ENCODE results near the gene SMARCA1. TPM values are rescaled to one million over a fixed set of nuclear protein-coding genes. Genes with fewer than 3 reads are reported as not detected.

Gene SMARCA1
- total RNA-seq, 1 donor from 2014 or later = 32.4 TPM

DNA sequence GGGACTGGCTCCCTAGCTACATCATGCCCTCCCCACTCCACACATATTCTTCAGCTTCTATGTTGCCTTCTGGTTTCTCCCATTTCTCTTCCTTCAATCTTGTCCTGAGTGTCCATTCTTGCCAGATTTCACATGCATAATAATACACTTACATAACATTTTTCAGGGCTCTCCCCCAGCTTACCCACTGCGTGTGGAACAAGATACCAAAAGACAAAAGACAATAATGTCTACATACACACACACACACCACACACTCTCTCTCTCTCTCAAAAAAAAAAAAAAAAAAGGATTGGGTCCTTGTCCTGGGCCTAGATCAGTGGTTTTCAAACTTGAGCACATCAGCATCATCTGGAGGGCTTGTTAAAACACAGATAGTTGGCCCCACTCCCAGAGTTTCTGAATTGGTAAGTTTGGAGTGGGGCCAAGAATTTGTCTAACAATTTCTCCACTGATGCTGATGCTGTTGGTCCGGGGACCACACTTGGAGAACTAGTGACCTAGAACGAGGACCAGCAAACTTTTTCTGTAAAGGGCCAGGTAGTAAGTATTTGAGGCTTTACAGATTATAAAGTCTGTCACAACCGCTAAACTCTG is 6.5 kb upstream of the SMARCA1 start:
- no peak for DNase-seq (ENCODE audit: low spot score)

DNA sequence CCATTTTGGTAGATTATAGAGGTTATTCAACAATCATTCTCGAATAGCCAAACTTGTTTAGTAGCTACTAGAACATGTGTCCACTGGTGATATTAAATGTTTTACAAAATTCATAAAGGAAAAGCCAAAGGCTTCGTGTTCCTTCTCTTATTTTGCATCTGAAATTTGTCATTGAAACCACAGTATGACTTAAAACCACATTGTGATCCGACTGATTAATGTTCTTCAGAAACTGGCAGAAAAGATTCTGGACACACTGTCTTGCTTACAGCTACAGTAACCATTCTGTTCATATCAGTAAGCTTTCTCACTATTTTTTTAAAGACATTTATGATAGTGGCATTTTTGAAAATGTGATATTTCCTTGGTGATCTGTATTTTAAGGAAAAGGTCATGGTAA is 2.6 kb upstream of the SMARCA1 start:
- DNase-seq (ENCODE audit: low spot score) = no peak

DNA sequence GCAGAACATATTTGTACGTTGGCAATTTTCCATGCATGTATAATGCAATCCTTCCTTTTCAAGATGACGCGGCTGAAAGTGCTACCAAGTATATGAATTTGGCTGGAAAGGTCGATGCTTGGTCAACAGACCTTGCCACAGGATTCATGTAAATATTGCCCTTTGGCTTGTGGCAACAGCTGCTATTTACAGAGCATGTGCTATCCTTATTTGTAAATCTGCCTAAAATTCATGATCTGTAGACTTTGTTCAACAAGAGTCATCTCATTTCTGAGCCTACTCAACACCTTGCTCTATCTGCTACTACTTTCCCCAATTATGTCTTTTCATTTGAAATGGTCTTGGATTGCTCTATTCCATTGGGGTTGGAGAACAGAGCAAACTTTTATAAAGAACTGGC is 1.9 kb upstream of the SMARCA1 start:
- DNase-seq (ENCODE audit: low spot score) = no peak

DNA sequence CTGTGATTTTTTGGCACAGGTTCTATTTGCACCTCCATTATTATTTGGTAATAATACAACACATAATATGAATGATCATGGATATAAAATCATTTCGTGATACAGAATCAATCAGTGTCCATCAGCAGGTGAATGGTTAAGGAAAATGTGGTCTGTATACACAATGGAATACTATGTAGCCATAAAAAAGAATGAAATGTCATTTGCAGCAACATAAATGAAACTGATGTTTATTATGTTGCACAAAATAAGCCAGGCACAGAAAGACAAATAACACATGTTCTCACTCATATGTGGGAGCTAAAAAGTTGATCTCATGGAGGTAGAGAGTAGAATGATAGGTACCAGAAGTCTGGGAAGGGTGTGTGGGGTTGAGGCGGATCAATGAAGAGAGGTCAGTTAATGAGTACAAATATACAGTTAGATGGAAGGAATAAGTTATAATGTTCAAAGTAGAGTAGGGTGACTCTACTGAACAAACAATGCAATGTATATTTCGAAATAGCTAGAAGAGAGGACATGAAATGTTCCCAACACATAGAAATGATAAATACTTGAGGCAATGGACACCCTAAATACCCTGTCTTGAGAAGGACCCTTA is 1.1 kb upstream of the SMARCA1 start:
- no peak for DNase-seq (ENCODE audit: low spot score)

DNA sequence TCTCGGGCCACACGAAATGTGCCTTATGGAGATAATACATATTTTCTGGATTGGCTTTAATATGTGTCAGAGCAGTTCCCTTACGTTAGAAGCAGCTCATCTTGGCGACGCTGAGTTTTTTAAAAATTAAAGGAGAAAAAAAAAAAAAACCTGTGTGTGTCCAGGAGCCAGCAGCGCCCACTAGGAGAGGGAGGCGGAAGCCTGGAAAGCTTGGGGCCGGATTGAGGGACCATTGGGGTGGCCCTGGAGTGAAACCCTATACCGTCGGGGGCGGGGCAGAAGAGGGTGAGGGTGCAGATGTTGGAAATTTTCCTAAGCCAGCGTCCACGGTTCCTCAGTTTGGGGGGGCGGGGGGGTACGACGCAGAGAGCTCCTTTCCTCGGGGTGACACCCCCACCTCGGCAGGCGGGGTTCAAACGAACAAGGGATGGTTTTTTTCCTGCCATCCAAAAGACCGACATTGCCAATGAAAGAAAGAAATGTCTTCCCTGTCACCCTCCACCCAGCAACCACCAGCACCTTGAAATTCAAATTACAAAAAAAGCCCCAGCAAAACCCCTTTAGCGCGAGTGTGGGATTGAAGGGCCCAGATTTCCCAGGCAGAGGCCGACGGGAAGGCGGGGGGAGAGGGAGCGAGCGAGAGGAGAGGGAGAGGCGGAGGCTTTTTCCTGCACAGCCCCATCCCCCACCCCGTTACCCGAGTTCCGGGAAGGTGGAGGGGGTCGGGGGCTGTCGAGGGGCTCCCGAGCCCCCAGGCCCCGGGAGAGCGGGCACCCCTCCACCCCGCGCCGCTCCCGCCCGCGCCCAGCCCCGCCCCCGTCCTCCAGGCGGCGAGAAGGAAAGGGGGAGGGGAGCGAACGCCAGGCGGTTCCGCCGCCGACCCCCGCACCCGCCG is 859 bp downstream of the SMARCA1 start:
- no peak for DNase-seq (ENCODE audit: low spot score)

DNA sequence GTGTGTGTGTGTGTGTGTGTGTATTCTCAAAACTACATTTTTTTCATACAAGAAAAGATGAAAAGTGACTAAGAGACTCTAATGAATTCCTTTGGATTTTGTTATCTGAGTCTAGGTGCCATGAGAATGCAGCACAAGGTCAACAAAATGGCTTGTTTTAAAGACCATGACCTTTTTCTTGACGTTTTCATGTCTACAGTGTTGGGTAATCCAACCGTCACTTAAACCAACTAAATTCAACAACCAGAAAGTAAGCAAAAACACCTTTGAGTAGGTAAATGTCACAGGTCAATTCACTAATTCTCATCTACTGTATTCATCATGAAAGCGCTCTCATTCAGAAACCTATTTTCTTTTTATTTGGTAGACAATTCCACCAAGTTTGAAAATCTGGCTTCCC is 3.1 kb downstream of the SMARCA1 start:
- no peak for DNase-seq (ENCODE audit: low spot score)

DNA sequence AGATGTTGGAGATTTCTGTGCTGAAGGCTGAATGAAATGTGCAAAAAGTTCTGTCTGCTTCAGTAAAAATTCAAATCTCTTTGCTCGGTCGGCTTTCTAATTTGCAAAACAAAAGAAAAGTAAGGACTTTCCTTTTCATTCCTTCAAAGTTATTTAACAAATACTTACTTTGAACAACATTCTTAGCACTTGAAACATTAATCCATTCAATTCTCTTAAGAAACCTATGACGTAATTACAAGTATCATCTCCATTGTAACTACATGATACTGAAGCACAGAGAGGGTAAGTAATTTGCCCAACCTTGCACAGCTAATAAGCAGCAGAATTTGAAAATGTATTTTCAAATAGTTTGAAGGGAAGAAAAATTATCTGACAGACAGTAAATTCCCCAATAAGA is 6.9 kb downstream of the SMARCA1 start:
- DNase-seq (ENCODE audit: low spot score) = no peak

DNA sequence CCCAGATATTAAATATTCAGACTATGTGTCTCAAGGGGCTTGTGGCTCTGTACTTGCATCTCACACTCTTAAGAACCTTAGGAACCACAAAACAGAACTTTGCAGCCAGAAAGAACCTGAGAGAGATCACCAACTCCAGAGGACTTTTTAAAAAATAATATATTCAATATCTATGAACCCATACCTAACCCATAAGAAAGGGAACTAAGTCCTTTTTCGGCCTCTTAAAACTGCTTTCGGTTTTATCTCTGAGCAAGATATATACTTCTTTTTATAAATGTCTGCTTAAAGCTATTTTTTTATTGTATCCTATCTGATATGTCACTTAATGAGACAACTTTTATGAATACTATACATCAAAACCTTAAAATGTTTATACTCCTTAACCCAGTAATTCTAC is 10.9 kb downstream of the SMARCA1 start:
- DNase-seq (ENCODE audit: low spot score) = no peak

DNA sequence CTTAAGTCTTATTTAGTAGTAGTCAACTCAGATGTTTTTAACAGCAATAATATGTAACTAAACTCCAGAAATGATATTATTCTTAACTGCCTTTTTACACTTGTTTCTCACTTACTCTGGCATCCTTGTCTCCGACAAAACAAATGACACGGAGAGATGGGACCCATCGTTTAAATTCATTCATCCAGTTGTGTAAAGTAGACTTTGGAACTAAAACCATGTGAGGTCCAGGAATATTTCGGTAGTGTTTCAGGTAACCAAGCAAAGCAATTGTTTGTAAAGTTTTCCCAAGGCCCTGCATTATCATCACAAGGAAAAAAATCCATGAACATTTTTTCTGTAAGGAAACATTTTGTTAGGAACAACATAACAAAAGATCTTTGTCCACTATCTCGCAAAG is 11.6 kb downstream of the SMARCA1 start:
- no peak for DNase-seq (ENCODE audit: low spot score)

DNA sequence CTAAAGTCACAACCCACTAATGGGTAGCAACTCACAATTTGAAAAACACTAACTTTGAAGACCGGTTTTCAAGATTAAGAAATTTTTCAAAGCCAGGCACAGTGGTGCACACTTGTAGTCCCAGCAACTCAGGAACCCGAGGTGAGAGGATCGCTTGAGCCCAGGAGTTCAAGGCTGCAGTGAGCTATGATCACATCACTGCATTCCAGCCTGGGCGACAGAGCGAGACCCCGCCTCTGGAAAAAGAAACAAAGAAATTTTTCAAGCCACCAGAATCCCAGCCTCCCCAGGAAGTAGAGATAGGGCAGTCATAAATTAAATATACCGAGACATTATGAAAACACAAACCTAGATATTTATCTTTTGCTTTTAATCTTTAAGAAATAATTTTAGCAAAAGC is 13.0 kb downstream of the SMARCA1 start:
- no peak for DNase-seq (ENCODE audit: low spot score)

DNA sequence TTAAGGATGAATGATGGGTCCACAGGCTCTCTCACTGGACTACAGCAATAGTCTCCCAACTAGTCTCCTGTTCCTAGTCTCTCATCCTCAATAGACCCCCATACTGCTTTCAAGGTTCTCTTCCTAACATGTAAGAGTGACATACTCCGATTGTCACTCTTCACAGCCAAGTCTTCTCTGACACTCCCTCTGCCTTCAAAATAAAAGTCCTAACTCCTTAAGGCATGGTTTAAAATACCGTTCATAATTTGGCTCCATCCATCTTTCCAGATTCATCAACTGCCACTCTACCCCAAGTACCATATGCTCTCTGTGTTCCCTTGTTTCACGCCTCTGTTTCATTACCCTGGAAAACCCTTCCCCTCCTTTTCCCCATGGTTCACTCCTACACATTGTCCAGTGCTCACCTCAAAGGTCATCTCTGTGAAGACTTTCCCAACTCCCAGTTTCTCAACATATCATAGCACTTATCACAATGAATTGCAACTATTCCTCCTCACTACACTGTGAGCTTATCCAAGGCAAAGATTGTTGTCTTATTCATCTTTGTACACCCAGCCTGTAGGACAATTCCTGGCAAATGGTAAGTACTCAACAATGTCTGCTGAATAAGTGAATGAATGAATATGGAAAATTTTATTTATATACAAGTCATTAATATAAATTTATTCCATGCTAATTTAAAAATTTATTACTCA is 26.0 kb downstream of the SMARCA1 start:
- no peak for DNase-seq (ENCODE audit: low spot score)

DNA sequence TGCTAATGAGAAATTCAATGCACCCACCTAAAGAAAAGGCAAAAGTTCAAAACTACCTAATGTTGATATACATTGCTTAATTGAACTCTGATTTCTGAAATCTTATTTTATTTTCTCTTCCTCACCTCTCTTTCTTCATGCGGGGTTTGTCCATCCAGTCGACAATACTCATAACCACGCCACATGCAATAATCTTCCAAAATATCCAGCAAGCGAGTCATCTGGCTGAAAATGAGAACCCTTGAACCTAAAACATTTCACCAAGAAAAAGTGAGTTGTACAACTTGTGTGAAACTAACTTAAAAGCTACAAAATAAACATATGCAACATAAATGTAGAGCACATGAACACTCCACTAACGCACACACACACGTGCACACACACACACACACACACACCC is 26.7 kb downstream of the SMARCA1 start:
- no peak for DNase-seq (ENCODE audit: low spot score)

DNA sequence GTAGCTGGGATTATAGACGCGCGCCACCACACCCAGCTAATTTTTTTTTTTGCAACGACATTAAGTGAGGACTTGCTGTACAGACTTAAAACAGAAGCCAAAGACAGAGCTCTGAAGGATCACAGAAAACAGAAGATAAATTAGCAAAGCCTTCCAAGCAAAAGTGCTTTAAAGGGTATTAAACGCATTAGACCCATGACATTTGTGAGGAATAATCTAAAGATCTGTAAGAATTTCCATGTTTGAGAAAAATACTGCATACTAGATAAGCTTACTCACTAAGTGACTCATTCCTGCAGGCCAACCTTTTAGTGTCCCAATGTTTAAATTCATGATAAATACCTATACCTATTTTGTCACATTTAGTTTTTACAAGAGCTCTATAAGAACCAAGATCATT is 27.4 kb downstream of the SMARCA1 start:
- DNase-seq (ENCODE audit: low spot score) = no peak

DNA sequence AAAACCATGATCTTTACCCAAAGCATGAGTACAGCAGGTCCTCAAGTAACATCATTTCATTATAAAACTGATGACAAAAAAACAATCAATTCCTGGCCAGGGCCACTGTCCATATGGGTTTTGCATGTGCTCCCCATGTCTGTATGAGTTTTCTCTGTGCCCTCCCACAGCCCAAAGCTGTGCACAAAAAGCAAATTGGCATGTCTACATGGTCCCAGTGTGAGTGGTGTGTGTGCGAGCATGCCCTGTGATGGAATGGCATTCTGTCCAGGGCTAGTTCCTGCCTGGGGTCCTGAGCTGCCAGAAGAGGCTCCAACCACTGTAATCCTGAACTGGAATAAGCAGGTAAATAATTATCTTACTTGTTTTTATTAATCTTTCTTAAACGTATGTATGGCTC is 28.4 kb downstream of the SMARCA1 start:
- no peak for DNase-seq (ENCODE audit: low spot score)

DNA sequence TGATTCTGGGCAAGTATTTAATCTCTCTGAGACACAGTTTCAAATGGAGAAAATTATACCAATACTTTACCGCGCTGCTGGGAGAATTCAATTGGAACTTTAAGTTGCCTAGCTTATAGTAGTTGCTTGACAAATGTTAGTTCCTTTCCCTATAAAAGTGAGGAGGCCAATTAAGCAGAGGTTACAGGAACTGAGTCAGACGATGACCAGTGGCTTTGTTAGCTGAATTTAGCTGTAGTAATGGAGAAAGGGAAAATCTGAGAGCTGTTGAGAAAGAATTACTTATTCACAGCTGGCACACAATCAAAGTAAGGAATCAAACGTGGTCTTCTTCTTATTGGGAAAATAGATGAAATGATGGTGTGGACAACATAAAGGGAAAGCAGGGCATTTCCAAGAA is 29.6 kb downstream of the SMARCA1 start:
- DNase-seq (ENCODE audit: low spot score) = no peak

DNA sequence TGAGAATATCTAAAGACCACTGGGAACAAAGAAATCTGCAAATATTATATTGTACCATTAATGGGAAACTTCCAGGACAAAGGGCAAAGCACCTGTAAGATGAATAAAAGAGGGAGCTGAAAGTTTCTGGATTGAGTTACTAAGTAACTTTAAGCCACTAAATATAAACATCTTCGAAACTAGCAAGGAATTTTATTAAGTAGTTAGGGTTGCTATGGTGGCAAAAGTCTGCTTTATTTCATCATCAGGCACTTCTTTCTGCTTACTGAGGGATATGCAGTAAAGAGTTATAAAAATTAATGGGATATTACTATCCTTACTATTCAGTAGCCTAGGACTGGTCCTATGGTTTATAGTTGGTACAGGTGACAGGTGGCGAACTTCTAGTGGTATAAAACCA is 33.0 kb downstream of the SMARCA1 start:
- DNase-seq (ENCODE audit: low spot score) = no peak

DNA sequence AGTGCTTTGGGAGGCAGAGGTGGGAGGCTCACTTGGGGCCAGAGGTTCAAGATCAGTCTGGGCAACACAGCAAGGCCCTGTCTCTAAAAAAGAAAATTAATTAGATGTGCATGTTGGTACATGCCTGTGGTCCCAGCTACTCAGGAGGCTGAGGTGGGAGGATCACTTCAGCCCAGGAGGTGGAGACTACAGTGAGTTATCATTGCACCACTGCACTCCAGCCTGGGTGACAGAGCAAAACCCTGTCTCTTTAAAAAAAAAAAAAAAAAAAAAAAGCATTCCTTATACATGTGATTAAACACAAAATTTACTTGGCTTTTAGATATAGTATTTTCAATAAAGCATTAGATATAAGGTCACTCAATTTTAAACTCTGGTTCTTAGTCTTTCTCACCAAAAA is 34.9 kb downstream of the SMARCA1 start:
- no peak for DNase-seq (ENCODE audit: low spot score)

DNA sequence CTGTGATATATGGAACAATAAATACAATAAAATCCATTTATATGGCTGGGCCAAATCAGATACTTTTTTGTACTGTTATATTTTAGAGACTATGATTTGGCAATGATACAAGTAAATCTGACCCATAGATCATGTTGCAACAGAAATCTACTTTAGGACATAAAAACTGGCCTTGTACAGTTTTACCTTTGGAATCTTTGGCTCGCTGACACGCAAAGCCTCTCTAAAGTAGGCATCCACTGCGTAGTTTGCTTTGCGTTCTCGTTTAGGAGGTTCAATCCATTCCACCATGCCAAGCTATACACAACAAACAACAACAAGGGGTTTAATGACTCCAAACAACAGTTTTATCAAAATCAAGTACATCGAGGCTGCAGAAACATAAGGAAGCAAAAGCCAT is 42.4 kb downstream of the SMARCA1 start:
- no peak for DNase-seq (ENCODE audit: low spot score)

DNA sequence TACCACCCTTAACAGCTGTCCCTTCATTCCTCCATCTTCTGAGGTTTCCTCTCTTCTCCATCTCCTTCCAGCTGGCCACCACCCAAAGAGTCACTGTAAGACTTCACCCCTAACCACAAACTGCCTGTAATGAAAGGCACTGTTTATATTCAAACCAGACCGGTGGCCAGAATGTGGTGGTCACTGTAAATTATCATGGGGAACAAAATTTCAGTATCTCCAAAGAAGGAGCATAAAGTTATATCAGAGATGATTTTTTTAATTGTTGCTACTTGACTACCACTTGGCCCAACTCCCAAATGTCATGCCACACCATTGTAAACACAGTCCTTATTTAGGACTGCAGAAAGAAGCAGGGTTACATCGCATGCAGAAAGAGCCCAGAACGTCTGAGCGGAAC is 44.8 kb downstream of the SMARCA1 start:
- DNase-seq (ENCODE audit: low spot score) = no peak

DNA sequence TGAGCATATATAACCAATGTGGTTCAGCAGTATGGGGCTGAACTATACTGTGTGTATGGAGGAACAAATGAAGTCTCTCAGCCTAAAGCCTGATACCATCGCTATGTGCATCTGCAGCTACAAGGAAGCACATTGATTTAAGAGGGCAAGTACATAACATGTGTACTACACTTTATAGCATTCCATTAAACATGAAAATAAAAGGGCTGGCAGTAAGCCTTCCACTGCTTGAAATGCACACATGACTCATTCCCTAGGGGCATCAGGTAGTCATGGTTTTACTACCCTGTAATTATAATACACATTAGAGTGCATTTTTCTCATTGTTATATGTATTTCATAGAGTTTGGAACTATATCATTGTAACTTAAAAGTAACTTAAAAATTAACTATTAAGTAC is 51.2 kb downstream of the SMARCA1 start:
- DNase-seq (ENCODE audit: low spot score) = no peak

DNA sequence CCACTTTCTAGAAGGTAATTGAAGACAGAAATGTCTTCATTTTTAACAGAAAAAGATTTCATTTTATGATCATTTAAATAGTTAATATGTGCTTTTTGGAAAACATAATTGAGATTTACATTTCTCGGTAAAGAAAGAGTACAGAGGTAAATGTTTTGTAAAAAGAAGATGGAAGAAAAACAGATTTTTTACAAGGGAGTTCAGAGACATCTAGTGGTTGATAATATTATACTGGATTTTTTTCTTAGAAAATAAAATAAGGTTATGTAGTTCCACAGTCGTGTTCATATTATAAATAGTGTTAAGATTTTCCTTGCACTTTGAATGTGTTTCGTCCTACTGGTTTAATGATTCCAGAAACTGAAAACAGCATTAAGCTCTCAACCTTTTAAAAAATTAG is 60.6 kb downstream of the SMARCA1 start:
- no peak for DNase-seq (ENCODE audit: low spot score)

DNA sequence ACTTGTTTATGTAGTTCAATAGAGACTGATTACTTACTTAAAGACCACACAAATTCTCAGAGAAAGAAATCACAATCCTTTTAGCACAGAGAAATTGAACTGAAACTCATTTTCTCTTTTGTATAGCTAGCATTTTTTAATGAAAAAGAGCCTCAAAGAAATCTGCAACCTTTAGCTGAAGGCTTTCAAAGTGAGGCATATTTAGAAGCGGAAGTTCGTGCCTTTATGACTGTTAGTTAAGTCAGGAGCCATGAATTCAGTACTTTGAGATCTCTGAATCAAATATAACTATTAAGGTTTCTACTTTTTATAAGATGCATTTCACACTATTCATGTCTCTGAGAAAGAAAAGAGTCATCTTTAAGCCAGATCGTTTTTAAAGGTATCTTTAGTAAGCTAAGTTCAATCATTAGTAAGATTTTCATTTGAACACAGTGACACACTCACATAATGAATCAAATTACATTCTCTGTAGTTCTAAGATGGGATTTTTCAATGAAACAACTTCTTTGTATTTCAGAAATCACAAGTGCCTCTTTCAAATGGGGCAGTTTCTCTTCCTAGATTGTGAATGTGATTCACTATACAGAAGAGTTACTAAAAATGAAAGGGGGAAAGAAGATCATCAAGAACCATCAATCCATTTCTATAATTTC is 61.4 kb downstream of the SMARCA1 start:
- DNase-seq (ENCODE audit: low spot score) = no peak

Measured in mesenteric fat pad (tissue), 1 donor.